SK-N-SH treated with all-trans-retinoic acid at 6 μM for 48 hours (cell line): Measurements from ENCODE around the gene OR5K4.

Source experiments
- ATAC-seq: fragments of 200-7000 bp; cut with Tn5 transposase; 3 replicates; pipeline ENCODE4 v1.9.1; 2020; ENCODE audit warnings: mild to moderate bottlenecking, moderate library complexity
- ARNTL ChIP-seq: fragments of 450-650 bp; formaldehyde crosslinking; IDR thresholded peaks from 2 replicates; pipeline ENCODE4 v1.5.0; 2020; ENCODE audit warnings: low read depth, mild to moderate bottlenecking, moderate library complexity, borderline replicate concordance
- BACH2 ChIP-seq: fragments of 250-450 bp; sonication (Bioruptor Pico); IDR thresholded peaks from 2 replicates; pipeline ENCODE4 v1.9.0; 2021; ENCODE audit warnings: mild to moderate bottlenecking, borderline replicate concordance
- CREB5 ChIP-seq: fragments of 250-450 bp; sonication (Bioruptor Pico); IDR thresholded peaks from 2 replicates; pipeline ENCODE4 v1.5.1; 2020; ENCODE audit warnings: low read depth, mild to moderate bottlenecking, moderate library complexity
- CSDC2 ChIP-seq: fragments of 250-450 bp; sonication (Bioruptor Pico); IDR thresholded peaks from 2 replicates; pipeline ENCODE4 v1.5.0; 2020; ENCODE audit warnings: mild to moderate bottlenecking, moderate library complexity
- CSRNP3 ChIP-seq: fragments of 250-450 bp; sonication (Bioruptor Pico); IDR thresholded peaks from 2 replicates; pipeline ENCODE4 v1.5.1; 2021; ENCODE audit warnings: mild to moderate bottlenecking, moderate library complexity
- GLIS3 ChIP-seq: fragments of 250-450 bp; sonication (Bioruptor Pico); IDR thresholded peaks from 2 replicates; pipeline ENCODE4 v1.5.0; 2020; ENCODE audit warnings: mild to moderate bottlenecking, moderate library complexity
- ISL1 ChIP-seq: fragments of 250-450 bp; sonication (Bioruptor Pico); IDR thresholded peaks from 2 replicates; pipeline ENCODE4 v2.1.2; 2022; ENCODE audit warnings: mild to moderate bottlenecking, moderate library complexity
- OSR1 ChIP-seq: fragments of 250-450 bp; sonication (Bioruptor Pico); IDR thresholded peaks from 2 replicates; pipeline ENCODE4 v1.8.0; 2022; ENCODE audit warnings: moderate library complexity, mild to moderate bottlenecking, inconsistent platforms
- PATZ1 ChIP-seq: fragments of 250-450 bp; sonication (Bioruptor Pico); IDR thresholded peaks from 2 replicates; pipeline ENCODE4 v1.8.0; 2020; ENCODE audit warnings: mild to moderate bottlenecking, moderate library complexity, borderline replicate concordance
- POU6F1 ChIP-seq: fragments of 250-450 bp; sonication (Bioruptor Pico); IDR thresholded peaks from 2 replicates; pipeline ENCODE4 v1.8.0; 2021; ENCODE audit warnings: low read depth, mild to moderate bottlenecking, moderate library complexity, borderline replicate concordance
- PPARA ChIP-seq: fragments of 250-450 bp; sonication (Bioruptor Pico); IDR thresholded peaks from 2 replicates; pipeline ENCODE4 v1.5.0; 2020; ENCODE audit warnings: mild to moderate bottlenecking, borderline replicate concordance
- RARB ChIP-seq: fragments of 250-450 bp; sonication (Bioruptor Pico); IDR thresholded peaks from 2 replicates; pipeline ENCODE4 v1.8.0; 2021; ENCODE audit warnings: mild to moderate bottlenecking, moderate library complexity
- SNAI2 ChIP-seq: fragments of 250-450 bp; sonication (Bioruptor Pico); IDR thresholded peaks from 2 replicates; pipeline ENCODE4 v1.5.0; 2020; ENCODE audit warnings: mild to moderate bottlenecking, moderate library complexity
- TCF4 ChIP-seq: fragments of 250-450 bp; sonication (Bioruptor Pico); IDR thresholded peaks from 2 replicates; pipeline ENCODE4 v1.8.0; 2021; ENCODE audit warnings: mild to moderate bottlenecking, moderate library complexity, borderline replicate concordance
- TOX ChIP-seq: fragments of 250-450 bp; sonication (Bioruptor Pico); IDR thresholded peaks from 2 replicates; pipeline ENCODE4 v1.8.0; 2021; ENCODE audit warnings: mild to moderate bottlenecking, moderate library complexity, borderline replicate concordance
- TSHZ2 ChIP-seq: fragments of 250-450 bp; sonication (Bioruptor Pico); IDR thresholded peaks from 2 replicates; pipeline ENCODE4 v1.5.0; 2020; ENCODE audit warnings: mild to moderate bottlenecking, moderate library complexity
- ZC3H10 ChIP-seq: fragments of 250-450 bp; sonication (Bioruptor Pico); IDR thresholded peaks from 2 replicates; pipeline ENCODE4 v1.5.1; 2021; ENCODE audit warnings: mild to moderate bottlenecking, moderate library complexity
- ZFP3 ChIP-seq: fragments of 250-450 bp; sonication (Bioruptor Pico); IDR thresholded peaks from 2 replicates; pipeline ENCODE4 v1.5.0; 2020; ENCODE audit warnings: mild to moderate bottlenecking, moderate library complexity
- ZFP30 ChIP-seq: fragments of 450-650 bp; formaldehyde crosslinking; IDR thresholded peaks from 2 replicates; pipeline ENCODE4 v1.5.0; 2022; ENCODE audit warnings: mild to moderate bottlenecking, moderate library complexity
- ZNF565 ChIP-seq: fragments of 450-650 bp; formaldehyde crosslinking; conservative IDR thresholded peaks from 2 replicates; pipeline ENCODE4 v1.5.0; 2020; ENCODE audit warnings: low read depth, mild to moderate bottlenecking, moderate library complexity
- ZNF70 ChIP-seq: fragments of 450-650 bp; formaldehyde crosslinking; IDR thresholded peaks from 2 replicates; pipeline ENCODE4 v1.5.0; 2020; ENCODE audit warnings: mild to moderate bottlenecking, moderate library complexity
- ZNF8 ChIP-seq: fragments of 450-650 bp; formaldehyde crosslinking; IDR thresholded peaks from 2 replicates; pipeline ENCODE4 v1.5.0; 2020; ENCODE audit warnings: mild to moderate bottlenecking, moderate library complexity

The OR5K4 gene

GRCh38 chr3:98353554-98353953 lies at the start of gene OR5K4:
OR5K4 (plus strand) TSS chr3:98353854; CDS start chr3:98353854, 0 bp downstream.
- no peak for ATAC-seq
- TF ChIP-seq ISL1 (CRISPR knock-in tag) (no peak), ZC3H10 (CRISPR knock-in tag) (no peak), ZNF8 (CRISPR knock-in tag) (no peak), BACH2 (no peak), ZNF565 (CRISPR knock-in tag) (no peak), PATZ1 (no peak), SNAI2 (CRISPR knock-in tag) (no peak), TSHZ2 (CRISPR knock-in tag) (no peak), ARNTL (no peak), OSR1 (CRISPR knock-in tag) (no peak), ZNF70 (no peak), GLIS3 (CRISPR knock-in tag) (no peak), TOX (no peak), CSRNP3 (CRISPR knock-in tag) (no peak), ZFP30 (CRISPR knock-in tag) (no peak), CSDC2 (CRISPR knock-in tag) (no peak), RARB (CRISPR knock-in tag) (no peak)

GRCh38 chr3:98322101-98322500 lies 31.6 kb upstream of the OR5K4 start:
- TF ChIP-seq ZNF70 (no peak), BACH2 (no peak), ZNF8 (CRISPR knock-in tag) (no peak)
- ATAC-seq = no peak

GRCh38 chr3:98322686-98323085 lies 31.0 kb upstream of the OR5K4 start:
- no peak for ATAC-seq
- no peak for TF ChIP-seq TOX
- no peak for TF ChIP-seq ZC3H10 (CRISPR knock-in tag)
- no peak for TF ChIP-seq OSR1 (CRISPR knock-in tag)
- no peak for TF ChIP-seq POU6F1
- TF ChIP-seq GLIS3 (CRISPR knock-in tag) = no peak
- TF ChIP-seq PPARA (CRISPR knock-in tag) = no peak
- TF ChIP-seq RARB (CRISPR knock-in tag) = no peak
- no peak for TF ChIP-seq ZFP3
- no peak for TF ChIP-seq TCF4
- TF ChIP-seq ZNF70 = no peak
- TF ChIP-seq CREB5 (CRISPR knock-in tag) = no peak

GRCh38 chr3:98323425-98323824 lies 30.2 kb upstream of the OR5K4 start:
- TF ChIP-seq GLIS3 (CRISPR knock-in tag) (no peak), BACH2 (no peak), ZFP3 (no peak), TCF4 (no peak), CSRNP3 (CRISPR knock-in tag) (no peak)
- ATAC-seq = no peak
